ENCODE data around the gene FGF10. TPM values are rescaled to one million over a fixed set of nuclear protein-coding genes. Genes with fewer than 3 reads are reported as not detected.

FGF10 gene
- total RNA-seq, 1 experiment from 2014 or later: not detected

GRCh38 chr5:44382894-44383293 lies 6.3 kb downstream of the FGF10 start:
- Histone ChIP-seq H3K4me3 (no peak overlapping the region), H3K27ac (no peak overlapping the region), H3K4me1 (replicated peaks) (no peaks in the 10 kb centered on the region), H3K9me3 (replicated peaks) (no peaks in the 10 kb centered on the region), H3K36me3 (no peaks in the 10 kb centered on the region), H3K27me3 (replicated peaks) (peaks cover 14% of the 10 kb centered on the region)
- no peak for DNase-seq (ENCODE audit: low read depth in 1 of 2, low spot score in 2 of 2)

DNA sequence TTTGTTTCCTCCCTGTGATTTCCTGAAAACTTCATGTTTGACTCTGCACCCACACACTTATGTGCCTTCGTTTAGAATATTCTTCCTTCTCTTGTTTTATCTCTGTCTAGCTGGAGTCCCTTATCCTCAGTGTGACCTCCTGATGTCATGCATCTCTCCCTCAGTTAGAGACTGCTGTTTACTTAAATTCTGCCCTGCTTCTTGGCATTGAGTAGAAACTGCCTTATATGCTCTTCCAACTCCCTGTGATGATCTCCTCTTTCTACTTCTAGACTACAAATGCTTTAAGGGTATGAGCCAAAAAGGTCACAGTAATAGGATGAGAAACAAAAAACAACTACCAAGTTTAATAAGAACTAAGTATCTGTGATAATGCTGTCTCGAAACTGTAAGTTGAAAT lies 12.2 kb downstream of the FGF10 start:
- H3K27me3 ChIP-seq (replicated peaks): no peaks in the 10 kb centered on the region
- no peak for DNase-seq (ENCODE audit: low read depth in 1 of 2, low spot score in 2 of 2)
- no peaks in the 10 kb centered on the region for H3K9me3 ChIP-seq (replicated peaks)
- H3K4me3 ChIP-seq: no peak overlapping the region
- no peaks in the 10 kb centered on the region for H3K36me3 ChIP-seq
- H3K4me1 ChIP-seq (replicated peaks): no peaks in the 10 kb centered on the region
- H3K27ac ChIP-seq: no peak overlapping the region

GRCh38 chr5:44372028-44372427 lies 17.2 kb downstream of the FGF10 start:
- DNase-seq (ENCODE audit: low read depth in 1 of 2, low spot score in 2 of 2): no peak
- Histone ChIP-seq H3K9me3 (replicated peaks) (no peaks in the 10 kb centered on the region), H3K36me3 (no peaks in the 10 kb centered on the region), H3K27me3 (replicated peaks) (no peaks in the 10 kb centered on the region), H3K4me3 (no peak overlapping the region), H3K27ac (no peak overlapping the region), H3K4me1 (replicated peaks) (no peaks in the 10 kb centered on the region)

GRCh38 chr5:44367203-44367602 lies 22.0 kb downstream of the FGF10 start:
- Histone ChIP-seq H3K36me3 (no peaks in the 10 kb centered on the region), H3K27ac (no peak overlapping the region)
- DNase-seq (ENCODE audit: low read depth in 1 of 2, low spot score in 2 of 2): no peak

DNA sequence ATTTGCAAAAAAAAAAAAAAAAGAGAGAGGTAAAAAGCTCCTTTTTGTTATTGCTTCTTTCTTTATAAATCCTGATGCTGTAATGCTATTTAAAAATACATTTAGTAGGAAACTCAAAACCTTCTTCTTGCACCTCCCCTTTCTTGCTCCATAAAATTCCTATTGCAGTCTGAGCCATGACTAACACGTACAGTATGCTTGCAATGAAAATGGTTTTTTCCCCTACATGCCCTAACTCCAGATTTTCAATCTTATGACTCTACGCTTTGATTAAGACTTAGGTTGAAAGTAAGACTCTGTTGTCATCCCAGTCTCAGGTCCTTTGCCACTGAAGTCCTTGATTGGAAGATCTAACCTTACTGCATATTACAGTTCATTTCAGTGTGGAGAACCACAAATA lies 23.9 kb downstream of the FGF10 start:
- no peak overlapping the region for H3K27ac ChIP-seq
- DNase-seq (ENCODE audit: low read depth in 1 of 2, low spot score in 2 of 2): no peak
- no peaks in the 10 kb centered on the region for H3K27me3 ChIP-seq (replicated peaks)
- H3K36me3 ChIP-seq: no peaks in the 10 kb centered on the region
- H3K9me3 ChIP-seq (replicated peaks): no peaks in the 10 kb centered on the region
- no peak overlapping the region for H3K4me3 ChIP-seq
- no peaks in the 10 kb centered on the region for H3K4me1 ChIP-seq (replicated peaks)

More at GRCh38 chr5:44367203-44367602, 22.0 kb downstream of the FGF10 start:
- Histone ChIP-seq H3K9me3 (replicated peaks) (no peaks in the 10 kb centered on the region), H3K4me1 (replicated peaks) (no peaks in the 10 kb centered on the region), H3K4me3 (no peak overlapping the region), H3K27me3 (replicated peaks) (no peaks in the 10 kb centered on the region)

- no peak overlapping the region for H3K27ac ChIP-seq
- H3K9me3 ChIP-seq (replicated peaks): no peaks in the 10 kb centered on the region
- no peaks in the 10 kb centered on the region for H3K36me3 ChIP-seq
- no peak overlapping the region for H3K4me3 ChIP-seq
- DNase-seq (ENCODE audit: low read depth in 1 of 2, low spot score in 2 of 2): no peak
- no peaks in the 10 kb centered on the region for H3K4me1 ChIP-seq (replicated peaks)
- H3K27me3 ChIP-seq (replicated peaks): no peaks in the 10 kb centered on the region
Measured at GRCh38 chr5:44364097-44364496, 25.1 kb downstream of the FGF10 start.

GRCh38 chr5:44361342-44362001 lies 27.7 kb downstream of the FGF10 start:
- H3K4me3 ChIP-seq: no peak overlapping the region
- no peak for DNase-seq (ENCODE audit: low read depth in 1 of 2, low spot score in 2 of 2)
- no peaks in the 10 kb centered on the region for H3K27me3 ChIP-seq (replicated peaks)

DNA sequence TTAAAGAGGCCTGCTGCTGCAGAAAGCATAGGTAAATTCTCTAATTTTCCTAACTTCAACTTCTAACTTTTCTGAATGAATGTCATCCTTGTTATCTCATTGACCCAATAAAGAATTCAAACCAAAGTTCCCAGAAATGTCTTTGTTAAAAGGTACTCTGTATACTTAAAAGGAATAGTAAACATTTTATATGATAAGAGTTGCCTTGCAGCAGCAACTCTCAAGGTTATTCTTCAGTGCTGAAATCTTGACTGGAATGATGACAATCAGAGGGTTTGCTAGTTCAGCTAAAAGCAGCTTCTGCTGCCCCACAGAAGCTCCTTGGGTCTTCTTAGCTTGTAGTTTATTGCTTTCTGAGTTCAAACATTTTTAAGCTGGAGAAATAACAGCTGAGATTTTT lies 28.3 kb downstream of the FGF10 start:
- no peak overlapping the region for H3K4me3 ChIP-seq
- H3K4me1 ChIP-seq (replicated peaks): no peaks in the 10 kb centered on the region
- no peak overlapping the region for H3K27ac ChIP-seq
- H3K9me3 ChIP-seq (replicated peaks): no peaks in the 10 kb centered on the region
- no peaks in the 10 kb centered on the region for H3K27me3 ChIP-seq (replicated peaks)
- no peak for DNase-seq (ENCODE audit: low read depth in 1 of 2, low spot score in 2 of 2)
- no peaks in the 10 kb centered on the region for H3K36me3 ChIP-seq

More at GRCh38 chr5:44361342-44362001, 27.7 kb downstream of the FGF10 start:
- Histone ChIP-seq H3K4me1 (replicated peaks) (no peaks in the 10 kb centered on the region), H3K27ac (no peak overlapping the region), H3K36me3 (no peaks in the 10 kb centered on the region), H3K9me3 (replicated peaks) (no peaks in the 10 kb centered on the region)

DNA sequence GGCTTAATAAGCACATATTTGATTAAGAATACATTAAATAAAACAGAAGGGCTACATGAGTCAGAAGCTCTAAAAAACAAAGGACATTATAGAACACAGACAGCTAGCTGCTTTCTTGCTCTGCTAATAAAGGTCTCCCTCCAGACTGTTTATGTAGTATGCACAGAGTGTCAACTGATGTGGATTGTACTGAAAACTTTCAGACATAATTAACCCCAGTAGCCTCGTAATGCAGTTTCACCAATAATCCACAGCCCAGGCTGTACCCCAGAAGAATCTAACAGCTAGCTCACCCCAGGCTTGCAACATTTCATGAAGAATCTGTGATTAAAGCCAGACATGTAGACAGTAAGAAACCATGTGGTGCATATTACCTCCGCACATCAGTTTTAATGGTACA lies 30.8 kb downstream of the FGF10 start:
- Histone ChIP-seq H3K9me3 (replicated peaks) (no peaks in the 10 kb centered on the region), H3K27ac (no peak overlapping the region), H3K4me3 (no peak overlapping the region), H3K36me3 (no peaks in the 10 kb centered on the region), H3K27me3 (replicated peaks) (no peaks in the 10 kb centered on the region), H3K4me1 (replicated peaks) (no peaks in the 10 kb centered on the region)
- no peak for DNase-seq (ENCODE audit: low read depth in 1 of 2, low spot score in 2 of 2)

- Histone ChIP-seq H3K9me3 (replicated peaks) (no peaks in the 10 kb centered on the region), H3K27me3 (replicated peaks) (no peaks in the 10 kb centered on the region), H3K4me1 (replicated peaks) (no peaks in the 10 kb centered on the region), H3K36me3 (no peaks in the 10 kb centered on the region), H3K27ac (no peak overlapping the region), H3K4me3 (no peak overlapping the region)
- no peak for DNase-seq (ENCODE audit: low read depth in 1 of 2, low spot score in 2 of 2)
Measured at GRCh38 chr5:44356231-44356630, 33.0 kb downstream of the FGF10 start.

DNA sequence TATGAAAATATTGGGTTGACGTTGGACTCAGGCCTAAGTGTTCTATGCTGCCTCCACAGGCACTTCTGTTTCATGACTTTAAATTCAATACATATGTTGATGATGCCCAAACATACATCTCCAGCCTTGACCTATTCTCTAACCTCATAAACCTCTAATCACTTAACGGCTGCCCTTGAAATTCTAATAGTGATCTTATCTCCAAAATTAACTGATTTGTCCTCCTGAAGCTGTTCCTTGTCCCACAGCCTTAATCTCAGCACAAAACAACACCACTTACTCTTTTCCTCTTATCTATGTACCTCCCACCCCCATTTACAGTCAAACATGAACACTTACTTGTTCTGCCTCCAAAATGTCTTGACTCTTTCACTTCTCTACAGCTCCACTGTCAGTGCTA lies 43.3 kb downstream of the FGF10 start:
- Histone ChIP-seq H3K9me3 (replicated peaks) (no peaks in the 10 kb centered on the region), H3K4me3 (no peak overlapping the region)

GRCh38 chr5:44336708-44337107 lies 52.5 kb downstream of the FGF10 start:
- DNase-seq (ENCODE audit: low read depth in 1 of 2, low spot score in 2 of 2): no peak
- Histone ChIP-seq H3K9me3 (replicated peaks) (no peaks in the 10 kb centered on the region), H3K27me3 (replicated peaks) (no peaks in the 10 kb centered on the region)

More for the DNA sequence above, 43.3 kb downstream of the FGF10 start:
- DNase-seq (ENCODE audit: low read depth in 1 of 2, low spot score in 2 of 2): no peak
- no peaks in the 10 kb centered on the region for H3K36me3 ChIP-seq
- H3K27me3 ChIP-seq (replicated peaks): no peaks in the 10 kb centered on the region
- no peaks in the 10 kb centered on the region for H3K4me1 ChIP-seq (replicated peaks)
- no peak overlapping the region for H3K27ac ChIP-seq

DNA sequence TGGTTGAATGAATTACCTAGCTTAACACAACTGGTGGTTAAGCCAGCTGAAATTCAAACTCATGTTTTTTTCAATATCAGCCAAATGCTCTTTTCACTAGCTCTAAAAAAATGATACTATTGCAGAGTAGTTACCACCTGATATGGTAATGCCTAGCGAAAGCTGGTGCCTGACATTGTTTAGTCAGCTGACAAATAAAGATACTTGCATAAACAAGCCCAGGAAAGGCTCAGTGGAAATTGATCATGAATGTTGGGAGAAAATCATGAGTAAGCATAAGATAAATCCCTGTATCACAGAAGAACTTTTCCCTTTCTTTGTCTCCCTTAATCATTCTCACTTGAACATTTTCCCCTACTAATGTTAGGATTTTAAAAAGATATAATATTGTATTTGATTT lies 54.6 kb downstream of the FGF10 start:
- Histone ChIP-seq H3K4me3 (no peak overlapping the region), H3K27ac (no peak overlapping the region), H3K9me3 (replicated peaks) (no peaks in the 10 kb centered on the region), H3K36me3 (no peaks in the 10 kb centered on the region), H3K4me1 (replicated peaks) (no peaks in the 10 kb centered on the region), H3K27me3 (replicated peaks) (no peaks in the 10 kb centered on the region)
- DNase-seq (ENCODE audit: low read depth in 1 of 2, low spot score in 2 of 2): no peak

More at GRCh38 chr5:44336708-44337107, 52.5 kb downstream of the FGF10 start:
- Histone ChIP-seq H3K36me3 (no peaks in the 10 kb centered on the region), H3K4me3 (no peak overlapping the region), H3K27ac (no peak overlapping the region), H3K4me1 (replicated peaks) (no peaks in the 10 kb centered on the region)

DNA sequence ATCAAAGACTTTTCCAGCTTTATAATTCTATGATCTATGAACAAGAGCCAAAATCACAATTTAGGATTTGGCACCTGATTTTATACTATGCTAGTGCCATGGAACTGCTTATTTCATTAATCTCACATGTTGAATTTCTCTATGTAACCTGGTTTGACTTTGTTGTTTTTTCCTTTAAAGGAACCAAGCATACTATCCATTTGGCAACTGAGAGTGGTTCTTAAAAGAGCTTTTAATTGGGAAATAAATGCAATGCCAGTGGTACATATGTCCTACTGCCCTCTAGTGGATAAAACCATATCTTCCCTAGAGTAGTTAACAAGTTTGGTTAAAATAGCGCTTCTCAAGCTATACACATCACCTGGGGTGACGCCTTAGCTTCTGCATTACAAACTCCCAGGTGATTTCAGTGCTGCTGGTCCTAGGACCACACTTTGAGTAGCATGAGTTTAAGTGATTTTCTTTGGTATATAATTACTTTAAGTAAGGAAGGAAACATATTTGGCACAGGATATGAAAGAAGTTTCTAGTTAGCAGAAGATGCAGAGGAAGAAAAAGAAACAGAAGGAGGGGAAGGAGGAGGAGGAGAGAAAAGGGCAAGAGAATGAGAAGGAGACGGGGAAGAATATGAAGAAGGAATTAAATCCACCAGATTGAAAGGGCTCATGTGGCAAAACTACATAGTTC lies 56.8 kb downstream of the FGF10 start:
- no peaks in the 10 kb centered on the region for H3K36me3 ChIP-seq
- H3K27me3 ChIP-seq (replicated peaks): no peaks in the 10 kb centered on the region
- no peaks in the 10 kb centered on the region for H3K9me3 ChIP-seq (replicated peaks)
- no peaks in the 10 kb centered on the region for H3K4me1 ChIP-seq (replicated peaks)
- H3K4me3 ChIP-seq: no peak overlapping the region
- H3K27ac ChIP-seq: no peak overlapping the region
- peak in 1 of 2 experiments; percentile 20 for DNase-seq (ENCODE audit: low read depth in 1 of 2, low spot score in 2 of 2)

All from SJSA1 (cell line).